Measurements from ENCODE around the gene PCNA.
"Not testable (repeated sequence)": the region's sequence is repeated elsewhere in the genome, so short reads cannot be mapped to it uniquely, and the experiment has no call there.

DNA sequence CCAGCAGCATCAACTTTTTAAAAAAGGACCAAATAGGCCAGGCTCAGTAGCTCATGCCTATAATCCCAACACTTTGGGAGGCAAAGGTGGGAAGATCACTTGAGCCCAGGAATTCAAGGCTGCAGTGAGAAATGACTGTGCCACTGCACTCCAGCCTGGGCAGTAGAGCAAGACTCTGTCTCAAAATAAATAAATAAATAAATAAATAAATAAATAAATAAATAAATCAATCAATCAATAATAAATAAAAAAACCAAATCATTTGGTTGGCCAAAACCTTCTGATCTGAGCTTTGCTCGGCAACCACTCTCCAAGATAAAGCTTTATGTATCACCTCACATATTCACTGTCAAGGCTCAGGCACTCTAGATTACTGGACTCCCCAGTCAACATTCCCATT, 20.7 kb downstream of the PCNA start:
- TF ChIP-seq POLR2AphosphoS5 (IDR thresholded peaks at IDR 0.05; ENCODE audit: low read depth, low read length); POLR2A (IDR thresholded peaks at IDR 0.05; ENCODE audit: low read depth, low read length); TAF1 (IDR thresholded peaks at IDR 0.05; ENCODE audit: borderline replicate concordance, low read depth, low read length): not testable (repeated sequence)
